ENCODE results near the gene SYPL2.
"Not testable (repeated sequence)": the region's sequence is repeated elsewhere in the genome, so short reads cannot be mapped to it uniquely, and the experiment has no call there.

Gene SYPL2

GRCh38 chr1:109472779-109473178 lies 6.4 kb downstream of the SYPL2 start:
- DNase-seq: no peak

- not testable (repeated sequence) for DNase-seq
Observed at GRCh38 chr1:109473284-109474057, 7.1 kb downstream of the SYPL2 start.

GRCh38 chr1:109474697-109475096 lies 8.4 kb downstream of the SYPL2 start:
- DNase-seq: no peak

- no peak for DNase-seq
Observed at GRCh38 chr1:109475261-109475660, 8.9 kb downstream of the SYPL2 start.

DNA sequence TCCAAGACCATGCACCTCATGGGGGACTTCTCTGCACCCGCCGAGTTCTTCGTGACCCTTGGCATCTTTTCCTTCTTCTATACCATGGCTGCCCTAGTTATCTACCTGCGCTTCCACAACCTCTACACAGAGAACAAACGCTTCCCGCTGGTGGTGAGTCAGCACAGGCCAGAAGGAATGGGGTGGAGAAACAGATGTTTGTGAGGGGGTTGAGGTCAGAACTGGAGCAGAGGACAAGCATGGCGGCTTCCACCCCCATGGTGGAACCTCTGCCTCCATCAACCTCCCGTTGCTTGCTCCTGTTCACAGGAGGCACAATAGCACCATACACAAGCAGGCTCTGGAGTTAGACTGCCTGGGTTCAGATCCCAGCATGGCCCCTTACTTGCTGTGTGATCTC lies 10.5 kb downstream of the SYPL2 start:
- DNase-seq: no peak

DNA sequence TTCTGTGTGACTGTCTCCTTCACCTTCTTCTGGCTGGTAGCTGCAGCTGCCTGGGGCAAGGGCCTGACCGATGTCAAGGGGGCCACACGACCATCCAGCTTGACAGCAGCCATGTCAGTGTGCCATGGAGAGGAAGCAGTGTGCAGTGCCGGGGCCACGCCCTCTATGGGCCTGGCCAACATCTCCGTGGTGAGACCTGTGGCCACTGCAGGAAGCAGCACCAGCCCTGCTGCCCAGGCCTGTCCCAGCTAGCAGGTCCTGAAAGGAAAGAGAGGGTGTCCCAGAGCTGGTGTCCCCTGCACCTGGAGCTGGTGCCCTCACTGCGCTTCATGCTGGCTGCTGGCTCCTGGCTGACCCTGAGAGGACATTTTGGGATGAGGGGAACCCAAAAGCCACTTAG lies 11.5 kb downstream of the SYPL2 start:
- no peak for DNase-seq

GRCh38 chr1:109478806-109479205 lies 12.5 kb downstream of the SYPL2 start:
- DNase-seq: no peak

DNA sequence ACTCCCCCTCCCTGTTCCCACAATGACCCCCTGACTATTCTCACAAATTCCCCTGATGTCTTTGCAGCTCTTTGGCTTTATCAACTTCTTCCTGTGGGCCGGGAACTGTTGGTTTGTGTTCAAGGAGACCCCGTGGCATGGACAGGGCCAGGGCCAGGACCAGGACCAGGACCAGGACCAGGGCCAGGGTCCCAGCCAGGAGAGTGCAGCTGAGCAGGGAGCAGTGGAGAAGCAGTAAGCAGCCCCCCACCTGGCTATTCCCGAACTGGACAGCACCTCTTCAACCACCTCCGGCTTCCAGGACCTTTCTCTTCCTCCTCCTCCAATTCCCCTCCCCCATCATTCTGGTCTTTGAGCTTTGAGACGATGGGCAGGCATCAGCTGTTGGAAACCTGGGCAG lies 13.0 kb downstream of the SYPL2 start:
- no peak for DNase-seq

DNA sequence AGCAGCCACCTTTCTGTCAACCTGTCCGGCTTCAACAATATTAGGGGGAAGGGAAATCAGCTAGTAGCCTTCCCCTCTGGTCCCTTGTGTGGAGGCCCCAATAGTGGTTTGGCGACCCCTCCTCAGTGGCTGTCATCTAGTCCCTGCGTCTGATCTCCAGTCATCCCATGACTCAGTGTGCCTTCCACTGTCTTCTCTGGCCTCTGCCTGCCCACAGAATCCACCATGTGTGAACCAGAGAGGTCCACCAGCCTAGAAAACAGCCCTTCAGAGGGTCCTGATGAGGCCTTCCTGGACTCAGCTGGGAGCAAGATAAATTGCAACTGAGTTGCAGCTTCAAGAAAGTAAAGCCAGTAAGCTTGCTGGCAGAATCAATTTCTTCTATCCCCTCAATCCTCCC lies 13.6 kb downstream of the SYPL2 start:
- no peak for DNase-seq

- DNase-seq: no peak
Observed at GRCh38 chr1:109481646-109482045, 15.3 kb downstream of the SYPL2 start.

DNA sequence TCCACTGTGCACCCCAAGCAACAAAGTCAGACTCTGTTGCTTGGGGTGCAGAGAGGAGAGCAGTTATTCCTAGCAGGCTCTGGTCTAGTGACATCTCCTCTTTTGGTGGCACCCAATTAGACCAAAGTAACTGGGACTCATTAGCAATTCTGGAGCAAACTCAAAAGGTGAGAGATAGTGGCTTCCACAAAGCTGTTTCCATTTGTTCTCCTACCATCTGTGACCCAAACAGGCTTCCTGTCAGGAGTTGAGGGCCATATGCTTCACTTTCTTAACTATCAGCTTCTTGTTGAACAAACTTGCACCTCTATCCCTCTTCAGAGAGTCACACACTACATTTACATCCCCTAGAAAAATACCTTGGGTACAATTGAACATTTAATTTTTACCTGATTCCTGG lies 15.9 kb downstream of the SYPL2 start:
- DNase-seq: no peak

GRCh38 chr1:109482791-109483671 lies 16.7 kb downstream of the SYPL2 start:
- peak; percentile 65 for DNase-seq

GRCh38 chr1:109483672-109484518 lies 17.5 kb downstream of the SYPL2 start, which contains the start of gene ATXN7L2:
Gene ATXN7L2, plus strand, starts transcription at chr1:109483905. Its CDS starts 49 bp downstream, at chr1:109483954.
- DNase-seq: peak; percentile 86

- DNase-seq: peak; percentile 5
Observed at GRCh38 chr1:109484519-109484975, 18.2 kb downstream of the SYPL2 start.

GRCh38 chr1:109485001-109485400 lies 18.7 kb downstream of the SYPL2 start:
- no peak for DNase-seq

DNA sequence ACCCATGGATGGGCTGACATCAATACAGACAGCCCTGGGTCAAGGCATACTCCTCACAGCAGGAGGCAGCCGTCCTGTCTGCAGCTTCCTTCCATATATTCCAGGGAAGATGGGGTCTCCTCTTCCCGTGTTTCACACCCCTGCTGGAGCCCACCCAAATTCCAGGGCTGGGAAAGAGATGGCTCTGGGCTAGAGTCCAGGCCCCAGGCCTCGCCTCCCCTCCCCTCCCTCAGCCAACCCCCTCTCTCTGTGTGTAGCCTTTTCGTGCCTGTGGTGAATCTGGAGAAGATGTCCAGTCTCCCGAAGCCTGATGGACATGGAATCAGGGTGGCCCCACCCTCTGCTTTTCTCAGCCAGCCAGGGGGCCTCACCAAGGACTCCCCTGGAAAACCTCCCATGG lies 20.9 kb downstream of the SYPL2 start:
- no peak for DNase-seq

DNA sequence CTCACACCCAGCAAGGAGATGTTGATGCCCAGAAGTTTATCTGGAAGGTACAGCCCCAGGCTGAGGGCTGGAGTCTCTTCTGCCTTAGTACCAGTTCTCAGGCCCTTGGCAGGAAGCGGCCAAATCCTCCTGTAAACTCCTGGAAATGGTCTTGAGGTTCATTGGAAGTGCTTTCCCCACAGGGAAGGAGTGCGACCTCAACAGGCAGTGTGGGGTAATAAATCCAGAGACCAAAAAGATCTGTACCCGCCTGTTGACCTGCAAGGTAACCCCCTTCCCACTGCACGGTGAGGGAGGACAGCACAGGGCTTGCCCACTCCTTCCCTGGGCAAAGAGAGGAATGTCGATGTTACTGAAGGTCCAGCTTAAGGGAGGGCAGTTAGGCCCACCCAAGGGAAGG lies 21.9 kb downstream of the SYPL2 start:
- no peak for DNase-seq

DNA sequence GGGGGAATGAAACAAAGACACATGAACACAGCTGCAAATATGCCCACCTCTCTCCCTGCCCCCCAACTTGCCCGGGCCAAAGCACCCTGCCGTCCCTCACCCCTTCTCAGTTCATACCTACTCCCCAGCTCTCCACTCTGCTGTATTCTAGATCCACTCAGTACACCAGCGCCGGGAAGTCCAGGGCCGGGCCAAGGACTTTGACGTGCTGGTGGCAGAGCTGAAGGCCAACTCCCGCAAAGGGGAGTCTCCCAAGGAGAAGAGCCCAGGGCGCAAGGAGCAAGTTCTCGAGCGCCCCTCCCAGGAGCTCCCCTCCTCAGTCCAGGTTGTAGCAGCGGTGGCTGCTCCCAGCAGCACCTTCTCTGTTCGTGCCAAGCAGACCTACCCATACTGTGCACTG lies 22.4 kb downstream of the SYPL2 start:
- DNase-seq: no peak

DNA sequence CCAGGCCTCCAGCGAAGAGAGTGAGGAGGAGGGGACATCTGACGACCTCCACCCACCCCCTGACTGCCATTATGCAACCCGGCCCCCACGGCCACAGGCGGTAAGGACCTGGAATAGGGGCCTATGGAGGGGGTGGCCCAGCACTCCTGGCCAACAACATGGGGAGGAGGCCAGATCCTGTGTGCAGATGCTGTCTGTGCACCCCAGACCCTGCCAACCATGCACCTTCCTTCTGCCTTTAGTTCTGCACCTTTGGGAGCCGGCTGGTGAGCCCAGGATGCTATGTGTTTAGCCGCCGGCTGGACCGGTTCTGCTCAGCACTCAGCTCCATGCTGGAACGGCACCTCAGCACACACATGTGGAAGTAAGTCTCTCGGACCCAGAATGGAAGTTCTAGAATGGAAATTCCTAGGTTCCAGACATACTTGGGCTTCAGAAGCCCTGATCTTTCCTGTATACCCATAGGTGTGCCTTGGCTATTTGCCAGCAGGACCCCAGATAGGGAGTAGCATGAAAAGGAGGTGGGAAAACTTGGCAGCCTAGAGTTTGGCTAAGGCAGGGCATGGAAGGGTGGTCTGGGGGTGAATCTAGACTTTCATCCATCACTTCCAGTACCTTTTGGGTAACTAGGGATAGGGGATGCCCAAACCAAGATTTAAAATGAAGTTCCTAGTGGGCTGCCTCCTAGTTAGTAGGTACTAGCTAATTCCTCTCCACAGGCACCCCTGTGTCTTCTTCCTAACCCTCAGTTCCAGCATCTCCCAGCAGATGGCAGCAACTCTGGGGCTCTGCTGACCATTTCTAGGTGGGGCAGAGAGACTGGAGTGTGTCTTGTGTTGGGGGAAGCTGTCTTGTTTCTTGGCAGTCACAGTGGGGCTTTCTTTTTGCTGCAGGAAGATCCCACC lies 23.9 kb downstream of the SYPL2 start:
- DNase-seq: peak; percentile 41

GRCh38 chr1:109490934-109491302 lies 24.6 kb downstream of the SYPL2 start:
- no peak for DNase-seq

GRCh38 chr1:109491372-109491771 lies 25.0 kb downstream of the SYPL2 start:
- no peak for DNase-seq

DNA sequence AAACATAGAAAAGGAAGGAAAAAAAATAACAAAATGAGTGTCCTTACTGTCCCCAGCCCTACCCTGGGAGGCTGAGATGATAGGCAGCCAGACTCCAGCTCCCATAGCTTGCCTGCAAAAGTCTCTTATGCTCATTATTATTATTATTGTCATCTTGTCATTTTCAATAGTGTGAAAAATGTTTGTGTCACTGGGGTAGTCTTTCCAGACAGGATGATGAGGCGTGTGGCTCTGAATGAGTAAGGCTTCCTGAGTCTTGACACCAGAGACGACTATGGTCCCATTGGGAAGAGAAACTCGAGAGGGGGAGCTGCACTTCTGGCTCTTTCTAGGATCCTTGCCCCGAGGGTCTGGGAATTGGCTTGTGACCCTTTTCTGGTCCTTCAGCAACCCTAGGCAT lies 26.4 kb downstream of the SYPL2 start:
- no peak for DNase-seq

Data from NCI-H510A treated with DMSO at 0.1 percent for 48 hours (cell line).